ENCODE results near the gene FANCL. TPM values are rescaled to one million over a fixed set of nuclear protein-coding genes. Genes with fewer than 3 reads are reported as not detected.

Gene FANCL
- total and polyA plus RNA-seq, 9 of the 15 experiments (the other 6 are each of a cell fraction or from before 2014, with no cell fraction given), result 36.7 to 120 (median 58.5) TPM

- TF ChIP-seq ZBTB40 (IDR thresholded peaks at IDR 0.05) (no peak), ZBTB40 (CRISPR knock-in tag; IDR thresholded peaks at IDR 0.05) (no peak), PHTF2 (CRISPR knock-in tag; IDR thresholded peaks at IDR 0.05) (no peak), ZMIZ1 (IDR thresholded peaks at IDR 0.05; ENCODE audit: low read depth in 2 of 2, low read length in 2 of 2) (no peak), DIDO1 (tag; IDR thresholded peaks at IDR 0.05; ENCODE audit: low read depth) (no peak)
Observed at GRCh38 chr2:58228299-58228698, 12.8 kb downstream of the FANCL start (continued).

Data from K562 (cell line).